Panc1 (cell line): ENCODE results near the gene MGAT4C. TPM values are rescaled to one million over a fixed set of nuclear protein-coding genes. Genes with fewer than 3 reads are reported as not detected.

Source experiments
- ATAC-seq: fragments of 200-7000 bp; cut with Tn5 transposase; 2 replicates; pipeline ENCODE4 v1.9.1; 2020; ENCODE audit warnings: mild to moderate bottlenecking, moderate library complexity
- BruUV-seq: library from RNA; stranded (reverse); fragments of 400-500 nt; replicated peaks from 2 replicates; lab custom pipeline; 2021; lab: Mats Ljungman, UMichigan
- CTCF ChIA-PET: fragments of 300-600 bp; sonication (Branson Sonifier 250); formaldehyde crosslinking; loops from one replicate; lab custom pipeline; 2022; ENCODE audit warnings: antibody characterized with exemption; lab: Charles Lee
- POLR2A ChIA-PET: fragments of 300-600 bp; sonication (Branson Sonifier 250); formaldehyde crosslinking; loops from one replicate; lab custom pipeline; 2022; ENCODE audit warnings: antibody characterized with exemption; lab: Charles Lee
- DNase-seq: peaks from one replicate; pipeline ENCODE4 v3.0.0-alpha.2; 2010; ENCODE audit warnings: low read depth, low spot score
- H3K27ac ChIP-seq: 2 replicates; pipeline ENCODE4 v1.5.1; 2011; ENCODE audit warnings: mild to moderate bottlenecking, low read length, inconsistent platforms
- H3K27me3 ChIP-seq: fragments of 200-500 bp; sonication (Bioruptor generic); 2 replicates; pipeline ENCODE4 v1.6.0; 2014; ENCODE audit warnings: low read length, inconsistent platforms; ENCODE audit not compliant: control insufficient read depth, insufficient read depth
- H3K36me3 ChIP-seq: fragments of 200-500 bp; sonication (Bioruptor generic); 2 replicates; pipeline ENCODE4 v1.5.1; 2014; ENCODE audit warnings: inconsistent platforms, mild to moderate bottlenecking, low read length, moderate library complexity; ENCODE audit not compliant: control insufficient read depth, insufficient read depth
- H3K4me1 ChIP-seq: 2 replicates; pipeline ENCODE4 v1.5.1; 2011; ENCODE audit warnings: inconsistent platforms, mild to moderate bottlenecking, low read length, moderate library complexity; ENCODE audit not compliant: control insufficient read depth, insufficient read depth
- H3K4me3 ChIP-seq, 2 experiments: 2 replicates each; pipeline ENCODE4 v1.5.1; 2011 to 2012; ENCODE audit warnings: low read depth in 2 of 2, low read length in 2 of 2, mild to moderate bottlenecking in 2 of 2, inconsistent platforms in 1 of 2, moderate library complexity in 1 of 2
- H3K9me3 ChIP-seq: fragments of 200-500 bp; sonication (Bioruptor generic); 2 replicates; pipeline ENCODE4 v1.5.1; 2014; ENCODE audit warnings: low read depth, mild to moderate bottlenecking, inconsistent platforms, low read length, moderate library complexity; ENCODE audit not compliant: control insufficient read depth, insufficient read depth
- POLR2AphosphoS5 ChIP-seq: IDR thresholded peaks from 2 replicates; pipeline ENCODE4 v1.6.1; 2012; ENCODE audit warnings: mild to moderate bottlenecking, low read depth, low read length, moderate library complexity
- SIN3A ChIP-seq: IDR thresholded peaks from 2 replicates; pipeline ENCODE4 v1.6.1; 2012; ENCODE audit warnings: low read depth, mild to moderate bottlenecking, low read length, moderate library complexity, borderline replicate concordance; ENCODE audit not compliant: insufficient read depth
- TCF7L2 ChIP-seq: IDR thresholded peaks from 2 replicates; pipeline ENCODE4 v1.6.1; 2011; ENCODE audit warnings: mild to moderate bottlenecking, low read depth, low read length, inconsistent platforms
- in situ Hi-C: cut with HindIII; loops from 2 replicates; pipeline ENCODE4 v1.10.0; 2016; ENCODE audit warnings: low sequenced_read_pairs, low pct_unique_long_range_greater_than_20kb
- intact Hi-C: fragments of 100-400 bp; cut with micrococcal nuclease; formaldehyde crosslinking; loops from one replicate; pipeline ENCODE4 v1.10.0; 2022; ENCODE audit not compliant: unreplicated experiment
- total RNA-seq: library from RNA; stranded (reverse); gene quantifications from one replicate; pipeline ENCODE4 v1.2.1, GENCODE V29; 2021; ENCODE audit not compliant: unreplicated experiment
- TF ChIP-seq, protein P1 (sequence below), 2 experiments: IDR thresholded peaks; 2 replicates each; pipeline ENCODE4 v1.6.1; 2011 to 2012; ENCODE audit warnings: low read depth in 2 of 2, control low read depth in 1 of 2, low read length in 1 of 2, mild to moderate bottlenecking in 1 of 2, moderate library complexity in 1 of 2; ENCODE audit not compliant: insufficient read depth in 1 of 2
- TF ChIP-seq, protein P2 (sequence below): fragments of 450-650 bp; IDR thresholded peaks from 2 replicates; pipeline ENCODE4 v1.5.1; 2017; ENCODE audit warnings: mild to moderate bottlenecking

MGAT4C gene
- total RNA-seq, 1 experiment from 2014 or later, result not detected

DNA sequence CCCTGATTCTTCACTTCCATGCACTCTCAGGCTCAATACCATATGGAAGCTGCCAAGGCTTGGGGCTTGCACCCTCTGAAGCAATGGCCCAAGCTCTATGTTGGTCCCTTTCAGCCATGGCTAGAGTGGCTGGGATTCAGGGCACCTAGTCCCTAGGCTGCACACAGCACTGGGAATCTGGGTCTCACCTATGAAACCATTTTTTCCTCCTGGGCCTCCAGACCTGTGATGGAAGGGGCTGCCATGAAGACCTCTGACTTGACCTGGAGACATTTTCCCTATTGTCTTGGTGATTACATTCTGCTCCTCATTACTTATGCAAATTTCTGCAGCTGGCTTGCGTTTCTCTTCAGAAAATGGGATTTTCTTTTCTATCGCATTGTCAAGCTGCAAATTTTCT, 258.1 kb downstream of the MGAT4C start:
- Histone ChIP-seq H3K9me3 (no peaks in the 10 kb centered on the region), H3K4me1 (no peaks in the 10 kb centered on the region), H3K27me3 (no peaks in the 10 kb centered on the region), H3K36me3 (no peaks in the 10 kb centered on the region; the same call in 1 of the 2 replicates), H3K27ac (no peak overlapping the region), H3K4me3 (no peak overlapping the region)
- no peak for ATAC-seq
- intact Hi-C loops, result no loop called here
- POLR2A ChIA-PET, result no interaction called here
- no peak for DNase-seq
- BruUV-seq, result no TSS peak
- in situ Hi-C loops, result no loop called here
- TF ChIP-seq POLR2AphosphoS5 (no peak), TCF7L2 (no peak), SIN3A (no peak)
- TF ChIP-seq, protein P1, sequence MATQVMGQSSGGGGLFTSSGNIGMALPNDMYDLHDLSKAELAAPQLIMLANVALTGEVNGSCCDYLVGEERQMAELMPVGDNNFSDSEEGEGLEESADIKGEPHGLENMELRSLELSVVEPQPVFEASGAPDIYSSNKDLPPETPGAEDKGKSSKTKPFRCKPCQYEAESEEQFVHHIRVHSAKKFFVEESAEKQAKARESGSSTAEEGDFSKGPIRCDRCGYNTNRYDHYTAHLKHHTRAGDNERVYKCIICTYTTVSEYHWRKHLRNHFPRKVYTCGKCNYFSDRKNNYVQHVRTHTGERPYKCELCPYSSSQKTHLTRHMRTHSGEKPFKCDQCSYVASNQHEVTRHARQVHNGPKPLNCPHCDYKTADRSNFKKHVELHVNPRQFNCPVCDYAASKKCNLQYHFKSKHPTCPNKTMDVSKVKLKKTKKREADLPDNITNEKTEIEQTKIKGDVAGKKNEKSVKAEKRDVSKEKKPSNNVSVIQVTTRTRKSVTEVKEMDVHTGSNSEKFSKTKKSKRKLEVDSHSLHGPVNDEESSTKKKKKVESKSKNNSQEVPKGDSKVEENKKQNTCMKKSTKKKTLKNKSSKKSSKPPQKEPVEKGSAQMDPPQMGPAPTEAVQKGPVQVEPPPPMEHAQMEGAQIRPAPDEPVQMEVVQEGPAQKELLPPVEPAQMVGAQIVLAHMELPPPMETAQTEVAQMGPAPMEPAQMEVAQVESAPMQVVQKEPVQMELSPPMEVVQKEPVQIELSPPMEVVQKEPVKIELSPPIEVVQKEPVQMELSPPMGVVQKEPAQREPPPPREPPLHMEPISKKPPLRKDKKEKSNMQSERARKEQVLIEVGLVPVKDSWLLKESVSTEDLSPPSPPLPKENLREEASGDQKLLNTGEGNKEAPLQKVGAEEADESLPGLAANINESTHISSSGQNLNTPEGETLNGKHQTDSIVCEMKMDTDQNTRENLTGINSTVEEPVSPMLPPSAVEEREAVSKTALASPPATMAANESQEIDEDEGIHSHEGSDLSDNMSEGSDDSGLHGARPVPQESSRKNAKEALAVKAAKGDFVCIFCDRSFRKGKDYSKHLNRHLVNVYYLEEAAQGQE (IDR thresholded peaks at IDR 0.05; ENCODE audit: insufficient read depth in 1 of 2, low read depth in 2 of 2, low read length in 1 of 2), result no peak
- TF ChIP-seq, protein P2, sequence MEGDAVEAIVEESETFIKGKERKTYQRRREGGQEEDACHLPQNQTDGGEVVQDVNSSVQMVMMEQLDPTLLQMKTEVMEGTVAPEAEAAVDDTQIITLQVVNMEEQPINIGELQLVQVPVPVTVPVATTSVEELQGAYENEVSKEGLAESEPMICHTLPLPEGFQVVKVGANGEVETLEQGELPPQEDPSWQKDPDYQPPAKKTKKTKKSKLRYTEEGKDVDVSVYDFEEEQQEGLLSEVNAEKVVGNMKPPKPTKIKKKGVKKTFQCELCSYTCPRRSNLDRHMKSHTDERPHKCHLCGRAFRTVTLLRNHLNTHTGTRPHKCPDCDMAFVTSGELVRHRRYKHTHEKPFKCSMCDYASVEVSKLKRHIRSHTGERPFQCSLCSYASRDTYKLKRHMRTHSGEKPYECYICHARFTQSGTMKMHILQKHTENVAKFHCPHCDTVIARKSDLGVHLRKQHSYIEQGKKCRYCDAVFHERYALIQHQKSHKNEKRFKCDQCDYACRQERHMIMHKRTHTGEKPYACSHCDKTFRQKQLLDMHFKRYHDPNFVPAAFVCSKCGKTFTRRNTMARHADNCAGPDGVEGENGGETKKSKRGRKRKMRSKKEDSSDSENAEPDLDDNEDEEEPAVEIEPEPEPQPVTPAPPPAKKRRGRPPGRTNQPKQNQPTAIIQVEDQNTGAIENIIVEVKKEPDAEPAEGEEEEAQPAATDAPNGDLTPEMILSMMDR, result no peak
- CTCF ChIA-PET, result no interaction called here

DNA sequence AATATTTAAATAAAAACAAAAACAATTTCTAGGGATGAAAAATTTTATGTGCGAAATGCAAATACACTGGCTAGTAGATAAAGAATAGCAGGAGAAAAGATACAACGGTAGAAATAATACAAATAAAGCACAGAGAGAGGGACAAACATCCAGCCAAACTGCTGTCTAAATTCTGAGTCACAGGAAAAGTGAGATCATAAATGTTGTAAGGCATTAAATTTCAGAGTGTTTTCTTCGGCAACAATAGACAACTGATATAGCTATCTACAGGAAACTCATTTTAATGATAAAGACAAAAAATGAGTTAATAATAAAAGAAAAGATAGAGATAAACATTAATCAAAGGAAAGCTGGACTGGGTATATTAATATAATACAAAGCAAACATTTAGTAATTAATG, 259.9 kb downstream of the MGAT4C start:
- H3K27me3 ChIP-seq, result no peaks in the 10 kb centered on the region
- BruUV-seq, result no TSS peak
- in situ Hi-C loops (no loop called here), intact Hi-C loops (no loop called here)
- POLR2A ChIA-PET, result no interaction called here
- no peaks in the 10 kb centered on the region for H3K4me1 ChIP-seq
- CTCF ChIA-PET, result no interaction called here
- DNase-seq (no peak), ATAC-seq (no peak)
- H3K9me3 ChIP-seq, result peaks cover 4% of the 10 kb centered on the region; the same call in 1 of the 2 replicates
- no peak for TF ChIP-seq SIN3A
- TF ChIP-seq, protein P2, result no peak
- TF ChIP-seq TCF7L2, result no peak
- TF ChIP-seq, protein P1 (IDR thresholded peaks at IDR 0.05; ENCODE audit: insufficient read depth in 1 of 2, low read depth in 2 of 2, low read length in 1 of 2), result no peak
- TF ChIP-seq POLR2AphosphoS5, result no peak
- no peak overlapping the region for H3K4me3 ChIP-seq
- no peak overlapping the region for H3K27ac ChIP-seq
- H3K36me3 ChIP-seq, result no peaks in the 10 kb centered on the region; the same call in 1 of the 2 replicates
